Hematopoietic multipotent progenitor cell treated with erythropoietin and hydrocortisone succinate and interleukin-3 and kit ligand, for 17 days (in vitro differentiated cells): Measurements from ENCODE around the gene ATP5F1D.

Source experiments
- DNase-seq: peaks from one replicate; pipeline ENCODE4 v3.0.0-alpha.2; 2015; ENCODE audit warnings: low spot score

ATP5F1D gene

DNA sequence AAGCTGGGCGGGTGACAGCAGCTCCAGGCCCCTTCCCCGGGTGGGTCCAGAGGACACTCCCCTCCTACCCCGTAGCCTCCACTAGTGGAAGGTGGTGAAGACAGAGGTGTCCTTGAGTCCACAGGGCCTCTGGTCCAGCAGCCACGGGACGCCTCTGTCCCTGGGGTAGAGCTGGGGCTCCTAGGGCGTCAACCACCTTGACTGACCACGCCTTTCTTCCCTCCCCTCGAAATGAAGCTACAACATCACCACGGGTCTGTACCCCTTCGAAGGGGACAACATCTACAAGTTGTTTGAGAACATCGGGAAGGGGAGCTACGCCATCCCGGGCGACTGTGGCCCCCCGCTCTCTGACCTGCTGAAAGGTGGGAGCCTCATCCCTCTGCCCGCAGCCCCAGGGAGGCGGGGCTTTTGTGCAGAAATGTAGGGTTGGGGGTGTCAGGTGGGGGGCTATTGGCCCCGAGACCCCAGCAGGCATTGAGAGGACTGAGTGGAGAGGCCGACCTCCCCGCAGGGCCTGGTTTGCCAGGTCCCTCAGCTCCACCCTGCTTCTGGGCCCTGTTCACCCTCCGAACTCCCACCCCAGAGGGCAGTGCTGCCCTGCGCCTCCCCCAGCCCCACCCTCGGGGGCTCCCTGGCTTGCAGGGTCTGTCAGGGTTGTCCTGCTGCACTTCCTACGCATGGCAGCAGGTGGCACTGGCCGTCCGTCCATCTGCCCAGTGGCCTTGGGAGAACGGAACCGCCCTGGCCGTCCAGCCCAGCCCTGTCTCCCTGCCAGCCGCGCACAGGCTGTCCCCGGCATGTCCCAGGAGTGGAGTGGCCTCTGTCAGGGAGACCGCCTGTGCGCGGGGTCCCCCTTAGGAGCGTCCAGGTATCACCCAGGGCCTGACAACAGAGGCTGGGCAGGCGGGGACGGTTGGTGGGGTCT lies 20.3 kb upstream of the ATP5F1D start:
- no peak for DNase-seq

DNA sequence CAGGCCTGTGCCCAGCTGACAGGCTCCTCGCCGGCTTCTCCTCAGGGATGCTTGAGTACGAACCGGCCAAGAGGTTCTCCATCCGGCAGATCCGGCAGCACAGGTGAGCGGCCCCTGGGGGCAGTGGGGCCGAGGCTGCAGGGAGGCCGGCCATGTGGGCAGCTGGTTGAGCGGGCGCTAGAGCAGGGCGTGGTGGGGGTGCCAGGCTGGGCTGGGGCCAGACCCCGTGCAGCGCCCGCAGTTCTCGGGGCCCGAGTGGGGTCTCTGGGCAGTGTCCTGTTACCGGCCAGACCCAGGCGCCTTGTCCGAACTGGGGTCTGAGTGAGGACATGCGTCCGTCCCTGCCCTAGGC lies 19.7 kb upstream of the ATP5F1D start:
- no peak for DNase-seq

DNA sequence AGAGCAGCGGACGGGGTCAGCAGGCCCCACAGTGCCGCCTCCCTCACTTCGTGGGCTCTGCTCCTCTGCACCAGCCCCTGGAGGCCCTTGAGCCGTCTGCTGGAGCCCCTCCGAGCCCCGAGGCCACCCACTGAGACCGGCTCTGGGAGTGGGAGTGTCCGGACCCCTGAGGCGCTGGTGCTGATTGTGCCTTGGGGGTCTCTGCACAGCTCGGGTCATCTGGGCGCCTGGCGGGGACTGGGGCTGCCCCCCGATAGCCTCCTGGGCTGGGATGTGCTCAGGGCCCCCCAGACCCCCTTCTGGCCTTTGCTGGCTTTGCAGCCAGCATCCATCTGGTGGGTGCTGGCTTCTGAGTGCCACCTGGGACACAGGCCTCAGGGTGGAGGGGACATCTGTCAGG lies 19.2 kb upstream of the ATP5F1D start:
- no peak for DNase-seq

DNA sequence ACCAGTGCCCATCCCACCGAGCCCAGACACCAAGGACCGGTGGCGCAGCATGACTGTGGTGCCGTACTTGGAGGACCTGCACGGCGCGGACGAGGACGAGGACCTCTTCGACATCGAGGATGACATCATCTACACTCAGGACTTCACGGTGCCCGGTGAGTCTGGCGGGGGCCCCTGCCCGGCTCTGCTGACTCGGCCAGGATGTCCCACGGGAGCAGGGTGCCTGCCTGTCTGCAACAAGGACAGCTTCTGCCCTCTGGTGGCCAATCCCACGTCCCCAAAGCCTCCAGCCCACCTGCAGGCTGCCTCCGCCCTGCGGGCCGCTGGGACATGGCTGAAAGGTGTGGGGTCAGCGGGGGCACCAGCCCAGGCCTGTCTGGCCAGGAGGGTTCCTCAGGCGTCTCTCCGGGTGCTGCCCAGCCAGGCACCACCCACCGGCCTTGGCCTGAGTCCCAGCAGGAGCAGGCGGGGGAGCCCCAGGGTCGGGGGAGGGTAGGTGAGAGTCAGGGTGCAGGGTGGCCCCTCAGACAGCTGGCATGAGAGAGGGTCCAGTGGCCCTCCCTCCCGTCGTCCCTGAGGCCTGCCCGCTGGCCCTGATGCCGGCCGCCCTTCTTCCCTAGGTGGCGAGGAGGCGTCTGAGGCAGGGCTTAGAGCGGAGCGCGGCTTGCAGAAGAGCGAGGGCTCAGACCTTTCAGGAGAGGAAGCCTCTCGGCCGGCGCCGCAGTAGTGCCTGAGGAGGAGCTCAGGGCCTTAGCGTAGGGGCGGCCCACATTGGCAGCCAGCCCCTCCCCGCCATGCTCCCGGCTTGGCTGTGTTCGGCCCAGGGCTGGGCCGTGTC lies 18.3 kb upstream of the ATP5F1D start:
- peak; percentile 40 for DNase-seq

DNA sequence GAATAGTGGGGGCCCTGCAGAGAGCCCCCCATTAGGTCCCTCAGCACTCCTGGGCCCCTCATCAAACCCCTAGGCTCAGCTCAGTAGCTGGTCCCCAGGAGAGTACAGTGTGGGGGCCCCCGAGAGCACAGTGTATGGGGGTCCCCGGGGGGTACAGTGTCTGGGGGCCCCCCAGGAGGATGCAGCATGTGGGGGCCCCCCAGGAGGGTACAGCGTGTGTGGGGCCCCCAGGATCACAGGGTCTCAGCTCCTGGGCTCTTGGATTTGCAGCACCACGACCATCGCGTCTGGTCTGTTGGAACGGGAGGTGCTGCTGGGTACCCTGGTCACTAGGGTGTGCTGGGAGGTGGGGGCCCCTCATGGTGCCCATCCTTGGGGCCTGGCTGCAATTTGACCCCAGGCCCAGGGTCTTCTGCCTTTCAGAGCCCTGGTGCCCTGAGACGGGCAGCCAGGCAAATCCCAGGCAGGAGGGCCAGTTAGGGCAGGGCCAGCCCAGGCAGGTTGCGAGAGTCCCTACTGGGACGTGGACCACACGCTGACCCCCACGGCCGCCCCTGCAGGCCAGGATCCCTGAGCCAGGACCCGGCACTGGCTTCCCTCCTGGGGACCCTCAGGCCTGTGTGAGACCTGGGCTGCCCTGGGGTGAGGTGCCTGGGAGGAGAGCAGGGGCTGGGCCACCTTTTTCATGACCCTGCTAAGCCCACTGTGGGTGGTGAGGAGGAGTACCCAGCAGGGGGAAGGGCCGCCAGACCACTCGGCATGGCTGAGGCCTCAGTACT lies 17.3 kb upstream of the ATP5F1D start:
- DNase-seq = no peak

DNA sequence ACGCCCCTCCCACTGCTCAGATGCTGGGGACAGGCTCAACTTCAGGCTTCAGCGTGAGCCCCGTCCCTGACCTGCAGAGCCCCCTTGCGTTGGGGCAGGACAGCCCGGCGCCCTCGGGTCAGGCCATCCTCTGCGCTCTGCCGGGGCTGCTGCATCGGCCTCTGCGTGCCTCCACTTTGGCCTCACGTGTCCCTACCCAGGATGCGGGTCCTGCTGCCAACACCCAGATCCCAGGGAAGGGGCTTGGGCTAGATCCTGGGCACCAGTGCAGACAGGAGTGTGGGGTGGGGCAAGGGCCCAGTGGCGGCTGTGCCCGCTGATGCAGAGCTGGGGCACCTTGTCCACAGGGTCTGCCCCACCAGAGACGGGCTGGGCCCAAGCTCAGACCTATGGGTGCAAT lies 16.7 kb upstream of the ATP5F1D start:
- DNase-seq = no peak

DNA sequence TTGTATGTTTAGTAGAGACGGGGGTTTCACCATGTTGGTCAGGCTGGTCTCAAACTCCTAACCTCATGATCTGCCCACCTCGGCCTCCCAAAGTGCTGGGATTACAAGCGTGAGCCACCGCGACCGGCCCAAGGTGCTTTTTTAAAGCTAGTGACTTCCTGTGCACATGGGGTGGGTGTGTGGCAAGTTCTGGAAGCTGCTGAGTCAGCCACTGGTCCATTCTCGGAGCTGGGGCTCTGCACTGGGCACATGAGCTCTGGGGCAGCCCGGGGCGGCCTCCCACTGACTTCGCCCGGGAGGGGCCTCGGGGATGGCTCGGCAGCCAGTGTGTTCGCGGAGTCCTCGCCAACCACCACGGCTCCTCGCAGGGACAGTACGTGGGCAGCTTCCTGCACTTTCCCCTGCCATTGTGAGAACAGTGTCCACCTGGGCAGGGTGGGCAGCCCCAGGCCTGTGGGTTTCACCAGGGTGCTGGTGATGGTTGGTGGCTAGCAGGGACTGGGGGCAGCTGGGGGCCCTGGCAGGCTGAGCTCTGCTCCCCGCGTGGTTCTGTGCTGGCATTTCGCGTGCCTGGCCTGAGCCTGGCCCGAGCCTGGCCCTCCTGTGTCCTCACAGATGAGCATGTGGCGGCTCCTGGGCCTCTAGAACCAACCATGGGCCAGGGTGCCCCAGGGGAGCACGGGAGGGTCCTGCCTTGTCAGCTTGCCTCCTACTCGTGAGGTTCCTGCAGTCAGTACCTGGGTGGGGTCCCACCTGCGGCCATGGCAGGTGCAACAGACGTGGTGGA lies 15.9 kb upstream of the ATP5F1D start:
- DNase-seq = no peak

DNA sequence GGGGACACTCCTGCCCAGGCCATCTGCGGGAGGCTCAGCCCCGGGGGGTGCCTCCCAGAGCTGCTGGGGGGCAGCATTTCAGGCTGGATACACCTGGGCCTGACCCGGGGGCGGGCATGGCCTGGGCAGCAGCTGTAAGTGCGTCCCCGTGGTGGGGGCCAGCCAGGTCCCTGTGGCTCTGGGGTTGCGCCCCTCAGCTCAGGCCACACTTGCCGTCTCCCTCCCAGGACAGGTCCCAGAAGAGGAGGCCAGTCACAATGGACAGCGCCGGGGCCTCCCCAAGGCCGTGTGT lies 15.4 kb upstream of the ATP5F1D start:
- no peak for DNase-seq

DNA sequence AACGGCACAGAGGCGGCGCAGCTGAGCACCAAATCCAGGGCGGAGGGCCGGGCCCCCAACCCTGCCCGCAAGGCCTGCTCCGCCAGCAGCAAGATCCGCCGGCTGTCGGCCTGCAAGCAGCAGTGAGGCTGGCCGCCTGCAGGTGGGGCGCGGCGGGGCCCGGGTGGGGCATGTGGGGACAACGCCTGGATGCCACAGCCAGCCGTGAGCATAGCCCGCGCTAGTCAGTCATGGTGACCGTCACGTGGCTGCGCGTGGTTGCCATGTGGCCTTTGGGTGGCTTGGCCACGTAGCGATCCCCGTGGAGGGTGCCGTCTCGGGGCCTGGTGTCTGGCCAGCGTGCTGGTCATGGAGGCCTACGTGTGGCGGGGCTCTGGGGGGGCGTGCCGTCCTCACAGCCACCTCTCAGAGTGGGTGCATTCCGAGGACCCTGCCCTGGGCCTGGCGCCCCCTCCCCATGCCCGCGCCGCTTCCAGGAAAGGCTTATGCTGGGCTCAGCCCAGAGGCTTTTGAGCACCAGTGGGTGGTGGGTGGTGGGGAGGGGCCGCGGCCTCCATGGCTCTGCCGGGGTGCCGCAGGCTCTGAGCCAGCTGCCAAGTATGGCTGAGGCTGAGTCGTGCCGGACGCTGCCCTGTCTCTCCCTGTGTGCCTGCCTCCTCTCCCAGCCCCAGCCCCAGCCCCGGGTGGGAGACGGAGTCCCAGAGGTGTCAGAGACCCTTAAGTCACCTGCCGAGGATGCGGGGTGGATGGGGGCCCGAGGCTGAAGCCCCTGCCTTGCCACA lies 14.8 kb upstream of the ATP5F1D start:
- no peak for DNase-seq

DNA sequence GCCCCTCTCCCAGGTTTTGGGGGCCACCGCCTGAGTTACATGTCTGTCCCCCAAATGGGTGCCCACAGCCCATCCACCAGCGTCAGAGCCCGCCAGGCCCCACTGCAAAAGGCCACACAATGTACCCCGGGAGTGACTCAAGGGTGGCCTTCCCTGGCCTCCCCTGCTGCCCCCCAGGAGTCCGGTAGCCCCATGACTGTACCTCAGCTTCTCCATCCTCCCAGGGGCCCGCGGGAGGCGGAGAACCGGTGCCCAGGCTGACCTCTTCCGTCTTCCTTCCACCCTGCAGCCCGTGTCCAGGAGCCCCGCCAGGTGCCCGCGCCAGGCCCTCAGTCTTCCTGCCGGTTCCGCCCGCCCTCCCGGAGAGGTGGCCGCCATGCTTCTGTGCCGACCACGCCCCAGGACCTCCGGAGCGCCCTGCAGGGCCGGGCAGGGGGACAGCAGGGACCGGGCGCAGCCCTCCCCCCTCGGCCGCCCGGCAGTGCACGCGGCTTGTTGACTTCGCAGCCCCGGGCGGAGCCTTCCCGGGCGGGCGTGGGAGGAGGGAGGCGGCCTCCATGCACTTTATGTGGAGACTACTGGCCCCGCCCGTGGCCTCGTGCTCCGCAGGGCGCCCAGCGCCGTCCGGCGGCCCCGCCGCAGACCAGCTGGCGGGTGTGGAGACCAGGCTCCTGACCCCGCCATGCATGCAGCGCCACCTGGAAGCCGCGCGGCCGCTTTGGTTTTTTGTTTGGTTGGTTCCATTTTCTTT lies 14.1 kb upstream of the ATP5F1D start:
- DNase-seq = no peak

DNA sequence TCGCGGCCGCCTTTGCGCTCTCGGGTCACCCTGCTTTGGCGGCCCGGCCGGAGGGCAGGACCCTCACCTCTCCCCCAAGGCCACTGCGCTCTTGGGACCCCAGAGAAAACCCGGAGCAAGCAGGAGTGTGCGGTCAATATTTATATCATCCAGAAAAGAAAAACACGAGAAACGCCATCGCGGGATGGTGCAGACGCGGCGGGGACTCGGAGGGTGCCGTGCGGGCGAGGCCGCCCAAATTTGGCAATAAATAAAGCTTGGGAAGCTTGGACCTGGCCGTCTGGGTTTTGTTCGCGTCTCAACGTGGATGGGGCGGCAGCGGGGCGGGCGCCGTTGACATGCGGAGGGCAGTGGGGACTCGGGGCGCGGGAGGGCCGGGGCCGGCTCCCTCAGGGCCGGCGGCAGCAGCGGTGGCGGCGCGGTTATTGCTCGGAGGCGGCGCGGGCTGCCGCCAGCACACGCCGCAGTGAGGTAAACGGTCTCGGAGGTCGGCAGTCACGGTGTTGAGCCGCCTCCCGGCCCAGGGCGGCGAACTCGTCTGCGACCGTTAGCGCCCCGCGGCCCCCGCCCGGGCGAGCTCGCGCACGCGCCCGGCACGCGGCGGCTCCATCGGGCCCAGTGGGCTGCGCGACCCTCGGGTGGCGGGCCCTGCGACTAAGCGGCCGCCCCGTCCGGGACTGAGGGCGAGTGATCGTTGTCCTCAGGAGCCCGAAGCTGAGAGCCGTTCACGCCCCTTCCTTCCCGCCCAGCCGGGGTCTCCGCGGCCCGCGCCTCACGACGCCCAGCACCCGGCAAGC lies 13.2 kb upstream of the ATP5F1D start:
- DNase-seq = no peak

DNA sequence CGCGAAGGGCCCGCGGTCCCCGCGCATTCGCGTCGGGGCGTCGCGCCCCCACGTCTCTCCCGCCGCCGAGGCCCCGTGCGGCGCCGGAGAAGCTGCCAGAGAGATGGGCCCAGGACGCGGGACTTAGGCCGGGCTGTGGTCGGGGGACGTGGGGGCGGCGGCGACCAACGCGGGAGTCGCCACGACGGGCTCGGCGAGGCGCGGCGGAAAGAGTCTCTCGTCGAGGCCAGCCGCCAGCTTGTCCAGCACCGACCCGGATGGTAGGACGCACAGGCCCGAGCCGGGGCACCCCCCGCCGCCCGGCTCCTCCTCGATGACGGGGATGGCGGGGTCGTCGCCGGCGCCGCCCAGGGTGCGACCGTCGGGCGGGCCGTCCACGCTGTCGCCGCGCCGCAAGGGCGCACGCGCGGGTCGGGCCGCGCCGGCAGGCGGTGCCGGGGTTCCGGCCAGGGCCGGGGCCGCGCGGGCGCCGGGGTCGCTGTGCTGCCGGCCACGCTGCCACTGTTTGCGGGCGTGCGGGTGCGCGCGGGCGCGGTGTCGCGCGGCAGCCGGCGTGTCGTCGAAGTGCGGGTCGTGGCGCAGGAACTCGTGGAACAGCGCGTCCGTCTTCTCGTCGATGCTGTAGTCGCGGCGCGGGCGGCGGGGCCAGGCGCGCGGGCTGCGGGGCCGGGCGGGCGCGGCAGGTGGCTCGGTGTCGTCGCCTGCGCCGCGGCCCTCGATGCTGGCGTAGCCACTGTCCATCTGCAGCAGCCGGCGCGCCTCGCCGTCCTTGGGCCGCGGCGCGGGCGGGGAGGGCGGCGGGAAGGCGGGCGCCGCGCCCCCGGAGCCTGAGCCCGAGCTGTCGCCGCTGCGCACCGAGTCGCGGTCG lies 12.3 kb upstream of the ATP5F1D start:
- DNase-seq = no peak

DNA sequence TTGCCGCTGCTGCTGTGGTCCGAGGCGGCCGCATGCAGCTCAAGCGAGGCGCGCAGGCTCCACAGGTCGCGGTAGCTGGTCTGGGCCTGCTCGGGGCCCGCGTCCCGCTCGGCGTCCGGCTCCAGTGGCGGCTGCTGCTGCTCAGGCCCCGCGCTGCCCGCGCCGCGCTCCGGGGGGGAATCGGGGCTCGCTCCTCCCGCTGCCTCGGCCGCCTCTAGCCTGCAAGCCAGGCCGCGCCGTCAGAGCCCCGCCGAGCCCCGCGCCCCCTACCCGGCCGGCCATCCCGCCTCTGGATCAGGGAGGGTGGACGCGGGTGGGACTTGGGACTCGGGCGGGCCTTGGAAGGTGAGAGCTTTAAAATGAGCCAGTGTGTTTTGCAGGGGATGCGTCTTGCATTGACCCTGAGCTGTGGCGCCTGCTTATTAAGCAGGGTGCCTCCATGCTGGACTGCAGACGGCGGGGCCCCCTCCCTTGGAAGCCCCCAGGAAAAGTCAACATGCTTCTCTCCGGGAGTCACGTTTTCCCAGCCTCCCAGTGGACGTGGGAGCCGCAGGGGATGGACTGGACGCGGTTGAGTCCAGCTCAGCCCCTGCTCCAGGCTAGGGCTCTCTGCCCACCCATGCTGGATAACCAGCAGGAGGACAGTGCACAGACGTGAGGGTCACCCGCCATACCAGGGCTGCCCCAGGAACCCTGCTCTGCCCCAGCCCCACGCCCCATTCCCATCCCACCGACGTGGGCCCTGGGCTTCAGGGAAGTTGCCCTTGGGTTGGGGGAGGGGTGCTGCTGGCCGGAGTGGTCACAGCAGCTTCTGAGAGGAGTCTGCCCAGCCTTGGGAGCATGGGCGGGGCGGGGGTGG lies 11.4 kb upstream of the ATP5F1D start:
- no peak for DNase-seq

DNA sequence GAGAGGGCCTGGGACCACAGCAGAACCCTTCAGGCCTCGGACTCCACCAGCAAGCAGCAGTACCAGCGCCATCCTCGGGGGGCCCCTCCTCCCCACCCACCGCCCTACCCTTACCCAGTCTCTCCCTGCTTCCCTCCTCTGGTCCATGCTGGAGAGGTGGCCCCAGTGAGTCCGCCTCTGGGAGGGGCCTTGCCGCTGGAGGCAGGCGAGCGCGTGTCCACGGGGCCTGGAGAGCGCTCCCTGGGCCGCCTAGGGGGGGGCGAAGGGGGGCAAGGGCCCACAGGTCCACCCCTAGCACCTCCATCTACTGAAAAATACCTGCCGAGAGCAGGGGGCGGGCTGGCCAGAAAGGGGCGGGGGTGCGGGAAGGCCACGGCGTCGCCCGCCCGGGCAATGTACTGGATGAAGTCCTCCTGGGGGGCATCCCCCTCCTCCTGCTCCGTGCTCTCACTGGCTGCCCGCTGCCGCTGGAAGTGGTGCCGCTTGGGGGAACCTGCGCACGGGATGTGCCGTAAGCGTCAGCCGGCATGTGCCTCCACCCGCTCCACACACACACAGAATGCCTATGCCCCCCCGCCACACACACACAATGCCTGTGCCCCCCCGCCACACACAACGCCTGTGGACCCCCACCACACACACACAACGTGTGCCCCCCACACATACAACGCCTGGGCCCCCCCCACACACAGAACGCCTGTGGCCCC lies 10.6 kb upstream of the ATP5F1D start:
- no peak for DNase-seq

DNA sequence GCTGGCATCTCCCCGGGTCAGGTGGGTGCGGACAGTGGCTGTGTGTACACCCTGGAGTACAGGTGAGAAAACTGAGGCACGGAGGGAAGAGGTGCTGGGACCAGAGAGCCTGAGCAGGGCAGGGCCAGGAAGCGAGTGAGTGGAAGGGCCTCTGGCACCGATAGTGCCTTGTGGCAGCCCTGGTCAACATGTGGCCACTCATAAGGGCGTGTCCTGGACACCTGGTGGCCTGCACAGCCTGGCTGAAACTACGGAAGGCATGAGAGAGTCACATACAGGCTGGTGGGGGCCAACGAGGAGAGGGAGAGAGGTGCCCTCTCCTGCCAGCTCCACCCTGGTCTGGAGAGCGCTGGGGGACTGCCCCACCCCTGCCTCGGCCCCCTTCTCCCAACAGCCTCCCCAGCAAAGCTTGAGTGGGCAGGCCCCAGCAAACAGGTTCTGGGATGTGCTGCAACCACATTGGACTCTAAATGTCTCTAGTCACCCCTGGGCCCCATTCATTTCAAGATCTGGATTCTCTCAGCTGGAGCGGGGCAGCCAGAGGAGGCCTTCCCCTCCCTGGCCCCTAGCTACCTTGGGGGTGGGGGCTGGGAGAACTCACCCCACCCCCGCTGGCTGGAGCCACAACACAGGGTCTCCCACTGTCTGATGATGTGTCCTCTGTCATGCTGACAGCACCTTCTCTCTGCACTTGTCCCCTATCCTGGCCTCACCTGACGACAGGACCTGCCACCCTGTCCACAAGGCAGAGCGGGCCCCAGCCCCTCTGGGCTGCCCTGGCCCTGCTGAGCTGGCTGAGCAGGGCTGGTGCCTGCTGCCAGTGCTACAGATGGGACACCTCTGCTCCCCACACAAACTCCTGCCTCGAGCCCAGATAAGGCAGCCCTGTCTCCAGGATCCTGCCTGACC lies 9.6 kb upstream of the ATP5F1D start:
- no peak for DNase-seq

DNA sequence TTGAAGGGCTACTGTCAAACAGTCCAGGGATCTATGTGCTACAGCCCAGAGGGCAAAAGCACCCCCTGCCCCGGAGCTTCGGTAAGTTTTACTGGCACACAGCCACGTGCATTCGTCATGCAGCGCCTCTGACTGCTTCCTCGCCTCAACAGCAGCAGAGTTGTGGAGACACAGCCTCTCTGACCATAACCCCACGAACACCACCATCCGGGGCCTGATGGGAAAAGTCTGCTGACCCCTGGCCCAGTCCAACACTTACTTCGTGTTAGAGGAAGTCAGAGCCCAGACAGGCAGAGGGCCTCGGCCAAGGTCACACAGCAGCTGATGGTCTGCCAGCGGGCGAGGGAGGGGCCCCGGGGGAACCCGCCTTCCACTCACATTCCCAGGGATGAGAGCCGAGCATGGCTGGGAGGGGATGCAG lies 8.9 kb upstream of the ATP5F1D start:
- no peak for DNase-seq
